Liver (tissue), 9 donors: ENCODE results near the gene LRP10. TPM values are rescaled to one million over a fixed set of nuclear protein-coding genes. Genes with fewer than 3 reads are reported as not detected.

ENCODE experiments used
- DNase-seq: peaks from one replicate; pipeline ENCODE4 v3.0.0-alpha.2; 2017; ENCODE audit warnings: low spot score
- H3K27ac ChIP-seq, 2 donors: one replicate each; pipeline ENCODE4 v1.7.0; 2013; ENCODE audit warnings: inconsistent platforms in 2 of 2, low read length in 2 of 2, control low read depth in 1 of 2, low read depth in 1 of 2, mild to moderate bottlenecking in 1 of 2
- H3K27me3 ChIP-seq, 4 donors: one replicate each; pipeline versions ENCODE4 v1.6.1 to v1.7.0; 2013; ENCODE audit warnings: low read length in 3 of 4, inconsistent platforms in 1 of 4, mild to moderate bottlenecking in 1 of 4, moderate library complexity in 1 of 4; ENCODE audit not compliant: control insufficient read depth in 4 of 4, insufficient read depth in 4 of 4
- H3K36me3 ChIP-seq, 4 donors: one replicate each; pipeline versions ENCODE4 v1.6.1 to v1.7.0; 2013; ENCODE audit warnings: low read length in 3 of 4, mild to moderate bottlenecking in 3 of 4, low read depth in 1 of 4, moderate library complexity in 1 of 4; ENCODE audit not compliant: control insufficient read depth in 4 of 4, insufficient read depth in 3 of 4
- H3K4me1 ChIP-seq, 4 donors: one replicate each; pipeline versions ENCODE4 v1.6.1 to v1.7.0; 2013; ENCODE audit warnings: low read length in 3 of 4, mild to moderate bottlenecking in 3 of 4, moderate library complexity in 1 of 4; ENCODE audit not compliant: control insufficient read depth in 4 of 4, insufficient read depth in 4 of 4
- H3K4me3 ChIP-seq, 3 donors: one replicate each; pipeline versions ENCODE4 v1.6.1 to v1.7.0; 2013; ENCODE audit warnings: low read length in 3 of 3, control low read depth in 1 of 3, low read depth in 1 of 3, mild to moderate bottlenecking in 1 of 3
- H3K9ac ChIP-seq, 2 donors: one replicate each; pipeline ENCODE4 v1.7.0; 2013; ENCODE audit warnings: low read length in 2 of 2, mild to moderate bottlenecking in 2 of 2, moderate library complexity in 2 of 2, control low read depth in 1 of 2, low read depth in 1 of 2
- H3K9me3 ChIP-seq, 4 donors: one replicate each; pipeline versions ENCODE4 v1.6.1 to v1.7.0; 2013; ENCODE audit warnings: low read length in 3 of 4; ENCODE audit not compliant: control insufficient read depth in 4 of 4
- EGR1 ChIP-seq, 2 donors: IDR thresholded peaks; 2 replicates each; pipeline ENCODE4 v1.6.1; 2016 to 2018; ENCODE audit warnings: antibody characterized with exemption in 2 of 2, low read depth in 2 of 2
- FOXA1 ChIP-seq: IDR thresholded peaks from 2 replicates; pipeline ENCODE4 v1.6.1; 2016; ENCODE audit warnings: antibody characterized with exemption
- FOXA2 ChIP-seq: IDR thresholded peaks from 2 replicates; pipeline ENCODE4 v1.6.1; 2016; ENCODE audit warnings: antibody characterized with exemption
- GABPA ChIP-seq, 2 donors: IDR thresholded peaks in 1 of 2; conservative IDR thresholded peaks in 1 of 2; 2 replicates each; pipeline ENCODE4 v1.6.1; 2016; ENCODE audit warnings: antibody characterized with exemption in 2 of 2, mild to moderate bottlenecking in 1 of 2, moderate library complexity in 1 of 2
- HNF4A ChIP-seq, 2 donors: conservative IDR thresholded peaks; 2 replicates each; pipeline ENCODE4 v1.6.1; 2016; ENCODE audit warnings: antibody characterized with exemption in 2 of 2, mild to moderate bottlenecking in 2 of 2
- HNF4G ChIP-seq: IDR thresholded peaks from 2 replicates; pipeline ENCODE4 v1.6.1; 2016; ENCODE audit warnings: antibody characterized with exemption
- JUND ChIP-seq, 2 donors: IDR thresholded peaks; 2 replicates each; pipeline ENCODE4 v1.6.1; 2016; ENCODE audit warnings: antibody characterized with exemption in 2 of 2
- NR2F2 ChIP-seq: IDR thresholded peaks from 2 replicates; pipeline ENCODE4 v1.6.1; 2016; ENCODE audit warnings: antibody characterized with exemption
- RAD21 ChIP-seq, 2 donors: IDR thresholded peaks; 2 replicates each; pipeline ENCODE4 v1.6.1; 2016; ENCODE audit warnings: antibody characterized with exemption in 2 of 2, mild to moderate bottlenecking in 2 of 2
- RXRA ChIP-seq, 2 donors: IDR thresholded peaks; 2 replicates each; pipeline ENCODE4 v1.6.1; 2017 to 2018; ENCODE audit warnings: antibody characterized with exemption in 2 of 2, mild to moderate bottlenecking in 1 of 2
- SP1 ChIP-seq: IDR thresholded peaks from 2 replicates; pipeline ENCODE4 v1.6.1; 2018; ENCODE audit warnings: antibody characterized with exemption, mild to moderate bottlenecking
- TAF1 ChIP-seq: conservative IDR thresholded peaks from 2 replicates; pipeline ENCODE4 v1.6.1; 2016; ENCODE audit warnings: antibody characterized with exemption, mild to moderate bottlenecking
- YY1 ChIP-seq: IDR thresholded peaks from 2 replicates; pipeline ENCODE4 v1.6.1; 2016; ENCODE audit warnings: antibody characterized with exemption, mild to moderate bottlenecking
- WGBS: extraction: QIAGEN DNeasy Blood & Tissue Kit; methylation state at CpG from one replicate; pipeline ENCODE4 v1.1.7; 2013; 5-methylcytosine and 5-hydroxymethylcytosine counted together
- polyA plus RNA-seq, 2 donors: library from polyadenylated mRNA; stranded (reverse) in 1 of 2; unstranded in 1 of 2; fragments of 200-250 nt in 1 of 2; fragments of >200 nt in 1 of 2; fragmentation: Nextera tagmentation in 1 of 2; extraction: Ambion mirVana in 1 of 2; gene quantifications; one replicate each; pipeline versions ENCODE4 v1.2.1 to v1.2.3, GENCODE V29; 2013 to 2015
- total RNA-seq, 2 donors: library from RNA; depleted of rRNA; stranded (reverse); fragments of >200 nt; gene quantifications; one replicate each; pipeline ENCODE4 v1.2.3, GENCODE V29; 2014
- TF ChIP-seq, protein P1 (sequence below): IDR thresholded peaks from 2 replicates; pipeline ENCODE4 v1.6.1; 2016; ENCODE audit warnings: antibody characterized with exemption
- TF ChIP-seq, protein P2 (sequence below): IDR thresholded peaks from 2 replicates; pipeline ENCODE4 v1.6.1; 2016; ENCODE audit warnings: antibody characterized with exemption
- TF ChIP-seq, protein P3 (sequence below): fragments of 150-350 bp; IDR thresholded peaks from 2 replicates; pipeline ENCODE4 v1.5.1; 2017; ENCODE audit warnings: improper control_type of control experiment, low read depth, low read length; ENCODE audit not compliant: missing input control
- TF ChIP-seq, protein P4 (sequence below): IDR thresholded peaks from 2 replicates; pipeline ENCODE4 v1.6.1; 2016; ENCODE audit warnings: antibody characterized with exemption, mild to moderate bottlenecking
- TF ChIP-seq, protein P5 (sequence below): IDR thresholded peaks from 2 replicates; pipeline ENCODE4 v1.6.1; 2016; ENCODE audit warnings: antibody characterized with exemption
- donor health status: healthy.
- donor health status: healthy.
- donor health status: healthy.
- donor health status: healthy.
- donor health status: healthy.

Gene LRP10
- total and polyA plus RNA-seq, 4 donors, result 19.5 to 61.7 (median 31.3) TPM

DNA sequence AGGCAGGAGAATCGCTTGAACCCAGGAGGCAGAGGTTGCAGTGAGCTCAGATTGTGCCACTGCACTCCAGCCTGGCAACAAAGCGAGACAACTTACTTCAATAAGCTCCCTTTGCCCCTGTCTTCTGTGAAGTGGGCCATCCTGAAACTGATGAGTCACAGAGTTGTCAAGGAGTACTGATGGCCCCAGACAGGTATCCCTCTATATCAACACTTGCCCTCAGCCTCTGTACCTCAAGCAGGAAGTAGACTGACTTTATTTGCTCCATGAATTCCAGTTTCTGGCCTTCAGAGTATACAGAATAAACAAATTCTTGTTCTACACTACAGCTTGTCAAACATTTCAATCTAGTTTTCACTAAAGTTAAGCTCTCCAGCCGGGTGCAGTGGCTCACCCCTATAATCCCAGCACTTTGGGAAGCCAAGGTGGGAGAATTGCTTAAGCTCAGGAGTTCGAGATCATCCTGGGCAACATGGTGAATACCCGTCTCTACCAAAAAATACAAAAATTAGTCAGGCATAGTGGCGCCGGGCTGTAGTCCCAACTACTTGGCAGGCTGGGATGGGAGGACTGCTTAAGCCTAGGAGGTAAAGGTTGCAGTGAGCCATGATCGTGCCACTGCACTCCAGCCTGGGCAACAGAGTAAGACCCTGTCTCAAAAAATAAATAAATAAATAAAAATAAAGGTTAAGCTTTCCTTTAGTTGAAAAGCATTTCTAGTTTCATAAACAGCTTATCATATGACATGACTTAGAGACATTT, 16.4 kb upstream of the LRP10 start:
- Histone ChIP-seq H3K9me3 (no peaks in the 10 kb centered on the region), H3K36me3 (no peaks in the 10 kb centered on the region), H3K9ac (no peak overlapping the region), H3K4me3 (no peak overlapping the region), H3K27ac (no peak overlapping the region), H3K27me3 (no peaks in the 10 kb centered on the region), H3K4me1 (peaks cover 0 to 7% (median 5%) of the 10 kb centered on the region in 4 donors)
- WGBS, result 94% methylated on average over 8 of the region's 8 CpGs
- TF ChIP-seq TAF1, result no peak
- no peak for TF ChIP-seq FOXA2
- TF ChIP-seq RAD21 (IDR thresholded peaks at IDR 0.05), result no peak
- no peak for TF ChIP-seq GABPA (IDR thresholded peaks at IDR 0.05 in 1 of 2, conservative IDR thresholded peaks at IDR 0.05 in 1 of 2)
- no peak for TF ChIP-seq EGR1 (IDR thresholded peaks at IDR 0.05; ENCODE audit: low read depth in 2 of 2)
- TF ChIP-seq NR2F2, result no peak
- TF ChIP-seq, protein P1, sequence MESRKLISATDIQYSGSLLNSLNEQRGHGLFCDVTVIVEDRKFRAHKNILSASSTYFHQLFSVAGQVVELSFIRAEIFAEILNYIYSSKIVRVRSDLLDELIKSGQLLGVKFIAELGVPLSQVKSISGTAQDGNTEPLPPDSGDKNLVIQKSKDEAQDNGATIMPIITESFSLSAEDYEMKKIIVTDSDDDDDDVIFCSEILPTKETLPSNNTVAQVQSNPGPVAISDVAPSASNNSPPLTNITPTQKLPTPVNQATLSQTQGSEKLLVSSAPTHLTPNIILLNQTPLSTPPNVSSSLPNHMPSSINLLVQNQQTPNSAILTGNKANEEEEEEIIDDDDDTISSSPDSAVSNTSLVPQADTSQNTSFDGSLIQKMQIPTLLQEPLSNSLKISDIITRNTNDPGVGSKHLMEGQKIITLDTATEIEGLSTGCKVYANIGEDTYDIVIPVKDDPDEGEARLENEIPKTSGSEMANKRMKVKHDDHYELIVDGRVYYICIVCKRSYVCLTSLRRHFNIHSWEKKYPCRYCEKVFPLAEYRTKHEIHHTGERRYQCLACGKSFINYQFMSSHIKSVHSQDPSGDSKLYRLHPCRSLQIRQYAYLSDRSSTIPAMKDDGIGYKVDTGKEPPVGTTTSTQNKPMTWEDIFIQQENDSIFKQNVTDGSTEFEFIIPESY, result no peak
- no peak for TF ChIP-seq HNF4G
- TF ChIP-seq, protein P2, sequence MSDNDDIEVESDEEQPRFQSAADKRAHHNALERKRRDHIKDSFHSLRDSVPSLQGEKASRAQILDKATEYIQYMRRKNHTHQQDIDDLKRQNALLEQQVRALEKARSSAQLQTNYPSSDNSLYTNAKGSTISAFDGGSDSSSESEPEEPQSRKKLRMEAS, result no peak
- no peak for TF ChIP-seq FOXA1
- TF ChIP-seq, protein P3, sequence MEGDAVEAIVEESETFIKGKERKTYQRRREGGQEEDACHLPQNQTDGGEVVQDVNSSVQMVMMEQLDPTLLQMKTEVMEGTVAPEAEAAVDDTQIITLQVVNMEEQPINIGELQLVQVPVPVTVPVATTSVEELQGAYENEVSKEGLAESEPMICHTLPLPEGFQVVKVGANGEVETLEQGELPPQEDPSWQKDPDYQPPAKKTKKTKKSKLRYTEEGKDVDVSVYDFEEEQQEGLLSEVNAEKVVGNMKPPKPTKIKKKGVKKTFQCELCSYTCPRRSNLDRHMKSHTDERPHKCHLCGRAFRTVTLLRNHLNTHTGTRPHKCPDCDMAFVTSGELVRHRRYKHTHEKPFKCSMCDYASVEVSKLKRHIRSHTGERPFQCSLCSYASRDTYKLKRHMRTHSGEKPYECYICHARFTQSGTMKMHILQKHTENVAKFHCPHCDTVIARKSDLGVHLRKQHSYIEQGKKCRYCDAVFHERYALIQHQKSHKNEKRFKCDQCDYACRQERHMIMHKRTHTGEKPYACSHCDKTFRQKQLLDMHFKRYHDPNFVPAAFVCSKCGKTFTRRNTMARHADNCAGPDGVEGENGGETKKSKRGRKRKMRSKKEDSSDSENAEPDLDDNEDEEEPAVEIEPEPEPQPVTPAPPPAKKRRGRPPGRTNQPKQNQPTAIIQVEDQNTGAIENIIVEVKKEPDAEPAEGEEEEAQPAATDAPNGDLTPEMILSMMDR, result no peak
- no peak for TF ChIP-seq YY1
- TF ChIP-seq, protein P4, sequence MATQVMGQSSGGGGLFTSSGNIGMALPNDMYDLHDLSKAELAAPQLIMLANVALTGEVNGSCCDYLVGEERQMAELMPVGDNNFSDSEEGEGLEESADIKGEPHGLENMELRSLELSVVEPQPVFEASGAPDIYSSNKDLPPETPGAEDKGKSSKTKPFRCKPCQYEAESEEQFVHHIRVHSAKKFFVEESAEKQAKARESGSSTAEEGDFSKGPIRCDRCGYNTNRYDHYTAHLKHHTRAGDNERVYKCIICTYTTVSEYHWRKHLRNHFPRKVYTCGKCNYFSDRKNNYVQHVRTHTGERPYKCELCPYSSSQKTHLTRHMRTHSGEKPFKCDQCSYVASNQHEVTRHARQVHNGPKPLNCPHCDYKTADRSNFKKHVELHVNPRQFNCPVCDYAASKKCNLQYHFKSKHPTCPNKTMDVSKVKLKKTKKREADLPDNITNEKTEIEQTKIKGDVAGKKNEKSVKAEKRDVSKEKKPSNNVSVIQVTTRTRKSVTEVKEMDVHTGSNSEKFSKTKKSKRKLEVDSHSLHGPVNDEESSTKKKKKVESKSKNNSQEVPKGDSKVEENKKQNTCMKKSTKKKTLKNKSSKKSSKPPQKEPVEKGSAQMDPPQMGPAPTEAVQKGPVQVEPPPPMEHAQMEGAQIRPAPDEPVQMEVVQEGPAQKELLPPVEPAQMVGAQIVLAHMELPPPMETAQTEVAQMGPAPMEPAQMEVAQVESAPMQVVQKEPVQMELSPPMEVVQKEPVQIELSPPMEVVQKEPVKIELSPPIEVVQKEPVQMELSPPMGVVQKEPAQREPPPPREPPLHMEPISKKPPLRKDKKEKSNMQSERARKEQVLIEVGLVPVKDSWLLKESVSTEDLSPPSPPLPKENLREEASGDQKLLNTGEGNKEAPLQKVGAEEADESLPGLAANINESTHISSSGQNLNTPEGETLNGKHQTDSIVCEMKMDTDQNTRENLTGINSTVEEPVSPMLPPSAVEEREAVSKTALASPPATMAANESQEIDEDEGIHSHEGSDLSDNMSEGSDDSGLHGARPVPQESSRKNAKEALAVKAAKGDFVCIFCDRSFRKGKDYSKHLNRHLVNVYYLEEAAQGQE, result no peak
- no peak for TF ChIP-seq RXRA (IDR thresholded peaks at IDR 0.05)
- TF ChIP-seq JUND (IDR thresholded peaks at IDR 0.05), result no peak
- TF ChIP-seq SP1, result no peak
- no peak for TF ChIP-seq HNF4A (conservative IDR thresholded peaks at IDR 0.05)
- TF ChIP-seq, protein P5, sequence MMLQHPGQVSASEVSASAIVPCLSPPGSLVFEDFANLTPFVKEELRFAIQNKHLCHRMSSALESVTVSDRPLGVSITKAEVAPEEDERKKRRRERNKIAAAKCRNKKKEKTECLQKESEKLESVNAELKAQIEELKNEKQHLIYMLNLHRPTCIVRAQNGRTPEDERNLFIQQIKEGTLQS, result no peak
- no peak for DNase-seq
